Prostate gland (tissue), 2 donors: ENCODE results near the gene NKX3-2. TPM values are rescaled to one million over a fixed set of nuclear protein-coding genes. Genes with fewer than 3 reads are reported as not detected.

ENCODE experiments used
- DNase-seq: peaks from one replicate; pipeline ENCODE4 v3.0.0-alpha.2; 2019; ENCODE audit warnings: low spot score
- H3K27ac ChIP-seq, 2 donors: fragments of 200-600 bp; sonication (generic); 2 replicates each; pipeline ENCODE4 v1.5.1; 2017 to 2019
- H3K27me3 ChIP-seq: fragments of 200-600 bp; sonication (generic); replicated peaks from 2 replicates; pipeline ENCODE4 v1.5.1; 2019; ENCODE audit not compliant: insufficient read depth
- H3K36me3 ChIP-seq, 2 donors: fragments of 200-600 bp; sonication (generic); 1 replicate in 1 of 2; 2 replicates in 1 of 2; pipeline versions ENCODE4 v1.5.1 to v1.8.1; 2017 to 2019
- H3K4me1 ChIP-seq: fragments of 200-600 bp; sonication (generic); replicated peaks from 2 replicates; pipeline ENCODE4 v1.5.1; 2019
- H3K4me3 ChIP-seq, 2 donors: fragments of 200-600 bp; sonication (generic); 2 replicates each; pipeline ENCODE4 v1.5.1; 2017 to 2019
- H3K9me3 ChIP-seq: fragments of 200-600 bp; sonication (generic); 2 replicates; pipeline ENCODE4 v1.5.1; 2017
- CTCF ChIP-seq, 4 experiments: fragments of 200-600 bp in 2 of 4; fragments of 450-650 bp in 2 of 4; sonication (generic) in 2 of 4; IDR thresholded peaks; 1 replicate in 3 of 4; 2 replicates in 1 of 4; pipeline ENCODE4 v1.5.1; 2016 to 2019; ENCODE audit warnings: antibody characterized with exemption in 4 of 4, mild to moderate bottlenecking in 2 of 4, moderate library complexity in 2 of 4
- POLR2A ChIP-seq: fragments of 450-650 bp; IDR thresholded peaks from one replicate; pipeline ENCODE4 v1.6.1; 2016; ENCODE audit warnings: antibody characterized with exemption, mild to moderate bottlenecking
- POLR2AphosphoS5 ChIP-seq: sonication (generic); formaldehyde crosslinking; IDR thresholded peaks from one replicate; pipeline ENCODE4 v1.6.1; 2017; ENCODE audit warnings: antibody characterized with exemption
- WGBS: methylation state at CpG from one replicate; pipeline ENCODE4 v1.1.5; 2018; 5-methylcytosine and 5-hydroxymethylcytosine counted together
- intact Hi-C: fragments of 100-400 bp; cut with DNase I; formaldehyde crosslinking; loops from one replicate; pipeline ENCODE4 v1.14.2; 2022
- total RNA-seq, 2 donors: library from RNA; depleted of rRNA; stranded (reverse); fragments of >200 nt; gene quantifications; one replicate each; pipeline ENCODE4 v1.1.0, GENCODE V29; 2016

Gene NKX3-2
- total RNA-seq, 2 donors from 2014 or later, result 0.36 TPM; not detected in 1

GRCh38 chr4:13553081-13553480 is 8.8 kb upstream of the NKX3-2 start:
- H3K9me3 ChIP-seq, result no peaks in the 10 kb centered on the region
- no peak overlapping the region for H3K4me3 ChIP-seq
- no peaks in the 10 kb centered on the region for H3K27me3 ChIP-seq
- DNase-seq, result no peak
- no peaks in the 10 kb centered on the region for H3K36me3 ChIP-seq
- WGBS, result 63% methylated on average over 1 of the region's 1 CpG
- no peak overlapping the region for H3K27ac ChIP-seq
- intact Hi-C loops, result loop anchor here (5.0 kb wide), 1 partner anchor 826 kb away; no protein-coding TSS in a partner anchor
- H3K4me1 ChIP-seq, result no peaks in the 10 kb centered on the region
- TF ChIP-seq POLR2AphosphoS5 (no peak), POLR2A (no peak), CTCF (IDR thresholded peaks at IDR 0.05) (no peak)

GRCh38 chr4:13548984-13549546 is 4.8 kb upstream of the NKX3-2 start:
- Histone ChIP-seq H3K4me3 (no peak overlapping the region), H3K9me3 (no peaks in the 10 kb centered on the region), H3K36me3 (no peaks in the 10 kb centered on the region), H3K27me3 (peaks cover 12% of the 10 kb centered on the region), H3K4me1 (no peaks in the 10 kb centered on the region), H3K27ac (no peak overlapping the region)
- DNase-seq, result peak; percentile 65
- WGBS, result 2% methylated on average over 21 of the region's 21 CpGs
- intact Hi-C loops, result loop anchor here (5.0 kb wide), 1 partner anchor 697 kb away; no protein-coding TSS in a partner anchor
- TF ChIP-seq POLR2A (no peak), POLR2AphosphoS5 (peak; percentile 23), CTCF (IDR thresholded peaks at IDR 0.05) (peak; percentile 65 to 92 (median 78))

GRCh38 chr4:13548059-13548983 is 4.0 kb upstream of the NKX3-2 start:
- 12% methylated on average over 32 of the region's 35 CpGs for WGBS
- no peak overlapping the region for H3K4me3 ChIP-seq
- peaks cover 20% of the 10 kb centered on the region for H3K27me3 ChIP-seq

GRCh38 chr4:13547485-13548041 is 3.3 kb upstream of the NKX3-2 start:
- Histone ChIP-seq H3K27me3 (peaks cover 27% of the 10 kb centered on the region), H3K36me3 (no peaks in the 10 kb centered on the region), H3K9me3 (no peaks in the 10 kb centered on the region), H3K4me1 (no peaks in the 10 kb centered on the region), H3K27ac (no peak overlapping the region), H3K4me3 (peak overlapping the region; percentile 11 to 20)
- no peak for TF ChIP-seq POLR2A
- TF ChIP-seq POLR2AphosphoS5, result no peak
- 2% methylated on average over 33 of the region's 56 CpGs for WGBS
- no peak for DNase-seq
- intact Hi-C loops, result loop anchor here (5.0 kb wide), 1 partner anchor 695 kb away; no protein-coding TSS in a partner anchor

More at GRCh38 chr4:13548059-13548983, 4.0 kb upstream of the NKX3-2 start:
- Histone ChIP-seq H3K9me3 (no peaks in the 10 kb centered on the region), H3K36me3 (no peaks in the 10 kb centered on the region), H3K4me1 (no peaks in the 10 kb centered on the region), H3K27ac (no peak overlapping the region)
- no peak for DNase-seq
- intact Hi-C loops, result loop anchor here (5.0 kb wide), 1 partner anchor 696 kb away; no protein-coding TSS in a partner anchor
- TF ChIP-seq POLR2A (no peak), POLR2AphosphoS5 (no peak)

GRCh38 chr4:13546941-13547484 is 2.7 kb upstream of the NKX3-2 start:
- Histone ChIP-seq H3K4me1 (no peaks in the 10 kb centered on the region), H3K9me3 (no peaks in the 10 kb centered on the region), H3K27ac (no peak overlapping the region), H3K27me3 (peaks cover 29% of the 10 kb centered on the region), H3K4me3 (peak overlapping the region; percentile 11 to 20), H3K36me3 (no peaks in the 10 kb centered on the region)
- 4% methylated on average over 50 of the region's 54 CpGs for WGBS
- intact Hi-C loops, result loop anchor here (5.0 kb wide), 1 partner anchor 695 kb away; no protein-coding TSS in a partner anchor
- TF ChIP-seq POLR2A, result no peak
- TF ChIP-seq POLR2AphosphoS5, result no peak
- no peak for TF ChIP-seq CTCF (IDR thresholded peaks at IDR 0.05)
- DNase-seq, result no peak
